Upper lobe of left lung (tissue), 6 donors: ENCODE results near the gene TMEM273. TPM values are rescaled to one million over a fixed set of nuclear protein-coding genes. Genes with fewer than 3 reads are reported as not detected.

Experiments used
- ATAC-seq, 2 donors: fragments of 200-7000 bp; cut with Tn5 transposase; one replicate each; pipeline ENCODE4 v1.9.1; 2022; ENCODE audit warnings: mild to moderate bottlenecking in 2 of 2, moderate library complexity in 2 of 2; ENCODE audit not compliant: low FRiP score in 2 of 2
- DNase-seq, 2 donors: peaks; one replicate each; pipeline ENCODE4 v3.0.0-alpha.2; 2019 to 2020
- H3K27ac ChIP-seq, 4 donors: fragments of 200-600 bp; sonication (generic); one replicate each; pipeline ENCODE4 v1.5.1; 2016 to 2019
- H3K27me3 ChIP-seq, 4 donors: fragments of 200-600 bp; sonication (generic); one replicate each; pipeline ENCODE4 v1.5.1; 2017 to 2019
- H3K36me3 ChIP-seq, 4 donors: fragments of 200-600 bp; sonication (generic); one replicate each; pipeline ENCODE4 v1.5.1; 2016 to 2019
- H3K4me1 ChIP-seq, 4 donors: fragments of 200-600 bp; sonication (generic); one replicate each; pipeline ENCODE4 v1.5.1; 2018 to 2019
- H3K4me3 ChIP-seq, 4 donors: fragments of 200-600 bp; sonication (generic); one replicate each; pipeline ENCODE4 v1.5.1; 2017 to 2019; ENCODE audit warnings: mild to moderate bottlenecking in 2 of 4, moderate library complexity in 1 of 4
- H3K9me3 ChIP-seq, 4 donors: fragments of 200-600 bp; sonication (generic); one replicate each; pipeline ENCODE4 v1.5.1; 2018 to 2019
- EP300 ChIP-seq, 4 donors: sonication (generic); formaldehyde crosslinking; IDR thresholded peaks; one replicate each; pipeline ENCODE4 v1.5.1; 2017; ENCODE audit warnings: antibody characterized with exemption in 4 of 4, control low read depth in 2 of 4
- POLR2A ChIP-seq, 4 donors: fragments of 450-650 bp; IDR thresholded peaks; one replicate each; pipeline ENCODE4 v1.5.1; 2016 to 2017; ENCODE audit warnings: antibody characterized with exemption in 4 of 4, mild to moderate bottlenecking in 2 of 4
- POLR2AphosphoS5 ChIP-seq, 2 donors: sonication (generic); formaldehyde crosslinking; IDR thresholded peaks; one replicate each; pipeline ENCODE4 v1.5.1; 2017; ENCODE audit warnings: antibody characterized with exemption in 2 of 2
- WGBS, 2 donors: methylation state at CpG; one replicate each; pipeline ENCODE4 v1.1.5; 2017 to 2018; 5-methylcytosine and 5-hydroxymethylcytosine counted together
- total RNA-seq, 6 donors: library from RNA; depleted of rRNA in 4 of 6; stranded (reverse); fragments of >200 nt in 4 of 6; gene quantifications; one replicate each; pipeline versions ENCODE4 v1.1.0 to v1.2.1, GENCODE V29; 2016 to 2021
- TF ChIP-seq, protein P1 (sequence below), 6 experiments: fragments of 450-650 bp in 4 of 6; fragments of 200-600 bp in 2 of 6; sonication (generic) in 2 of 6; IDR thresholded peaks; one replicate each; pipeline ENCODE4 v1.5.1; 2016 to 2019; ENCODE audit warnings: antibody characterized with exemption in 6 of 6
- donor health status: DM: no; HTN: no; CAD: no; lungs with moderate emphysema.
- donor health status: DM: no; HTN: yes; CAD: no; lungs with severe emphysema.

TMEM273 gene
- total RNA-seq, 6 donors from 2014 or later, result 12.3 to 52.3 (median 30.7) TPM

GRCh38 chr10:49149881-49150280 is 38.3 kb downstream of the TMEM273 start:
- H3K4me3 ChIP-seq, result no peak overlapping the region

DNA sequence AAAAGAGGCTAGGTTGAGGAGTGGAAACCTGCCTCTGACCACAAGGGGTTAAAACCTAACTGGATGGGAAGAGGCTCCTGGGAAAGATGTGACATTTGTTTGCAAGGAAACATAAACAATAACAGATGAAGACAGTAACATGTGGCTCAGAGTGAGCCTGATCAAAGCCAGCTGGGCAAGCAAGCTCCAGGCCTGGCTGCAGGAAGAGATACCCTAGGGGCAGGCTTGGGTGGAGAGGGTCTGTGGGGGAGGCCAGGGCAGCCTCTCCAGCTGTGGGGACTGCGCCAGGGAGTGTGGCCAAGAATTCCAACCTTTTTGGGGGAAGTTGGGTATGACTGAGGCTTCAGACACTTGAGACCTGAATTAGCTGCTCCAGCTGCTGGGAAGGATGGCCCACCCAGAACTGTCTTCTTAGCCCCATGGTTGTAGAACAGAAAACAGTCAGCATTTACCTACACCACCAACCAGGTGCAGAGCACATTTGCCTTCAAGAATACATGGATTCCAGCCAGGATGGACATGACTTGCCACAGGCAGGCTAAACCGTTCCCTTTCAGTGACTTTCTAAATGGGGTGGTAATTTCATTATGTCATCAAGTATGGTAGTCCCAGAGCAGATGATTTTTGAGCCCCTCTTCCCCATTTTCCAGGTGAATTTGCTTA is 44.0 kb downstream of the TMEM273 start:
- Histone ChIP-seq H3K27me3 (no peaks in the 10 kb centered on the region), H3K4me1 (peaks cover 0 to 6% (median 4%) of the 10 kb centered on the region in 4 donors), H3K9me3 (peaks cover 0 to 11% (median 7%) of the 10 kb centered on the region in 4 donors), H3K36me3 (no peaks in the 10 kb centered on the region), H3K27ac (no peak overlapping the region), H3K4me3 (no peak overlapping the region)
- ATAC-seq, result peak in 1 of 2 donors; percentile 41
- TF ChIP-seq, protein P1, sequence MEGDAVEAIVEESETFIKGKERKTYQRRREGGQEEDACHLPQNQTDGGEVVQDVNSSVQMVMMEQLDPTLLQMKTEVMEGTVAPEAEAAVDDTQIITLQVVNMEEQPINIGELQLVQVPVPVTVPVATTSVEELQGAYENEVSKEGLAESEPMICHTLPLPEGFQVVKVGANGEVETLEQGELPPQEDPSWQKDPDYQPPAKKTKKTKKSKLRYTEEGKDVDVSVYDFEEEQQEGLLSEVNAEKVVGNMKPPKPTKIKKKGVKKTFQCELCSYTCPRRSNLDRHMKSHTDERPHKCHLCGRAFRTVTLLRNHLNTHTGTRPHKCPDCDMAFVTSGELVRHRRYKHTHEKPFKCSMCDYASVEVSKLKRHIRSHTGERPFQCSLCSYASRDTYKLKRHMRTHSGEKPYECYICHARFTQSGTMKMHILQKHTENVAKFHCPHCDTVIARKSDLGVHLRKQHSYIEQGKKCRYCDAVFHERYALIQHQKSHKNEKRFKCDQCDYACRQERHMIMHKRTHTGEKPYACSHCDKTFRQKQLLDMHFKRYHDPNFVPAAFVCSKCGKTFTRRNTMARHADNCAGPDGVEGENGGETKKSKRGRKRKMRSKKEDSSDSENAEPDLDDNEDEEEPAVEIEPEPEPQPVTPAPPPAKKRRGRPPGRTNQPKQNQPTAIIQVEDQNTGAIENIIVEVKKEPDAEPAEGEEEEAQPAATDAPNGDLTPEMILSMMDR (IDR thresholded peaks at IDR 0.05), result no peak
- no peak for TF ChIP-seq POLR2A (IDR thresholded peaks at IDR 0.05)
- TF ChIP-seq POLR2AphosphoS5 (IDR thresholded peaks at IDR 0.05), result peak in 1 of 2 donors; percentile 71
- peak in 2 of 4 donors; percentile 27 to 63 for TF ChIP-seq EP300 (IDR thresholded peaks at IDR 0.05)
- DNase-seq, result peak in 1 of 2 donors; percentile 15
- WGBS, 2 donors, result 47 to 98% methylated on average over 2 of the region's 2 CpGs

More at GRCh38 chr10:49149881-49150280, 38.3 kb downstream of the TMEM273 start:
- Histone ChIP-seq H3K36me3 (no peaks in the 10 kb centered on the region), H3K4me1 (no peaks in the 10 kb centered on the region), H3K27ac (no peak overlapping the region), H3K9me3 (peaks cover 0 to 11% (median 7%) of the 10 kb centered on the region in 4 donors), H3K27me3 (no peaks in the 10 kb centered on the region)
- DNase-seq (no peak), ATAC-seq (no peak)
- WGBS, 2 donors, result 83 to 89% methylated on average over 3 of the region's 3 CpGs
- TF ChIP-seq EP300 (IDR thresholded peaks at IDR 0.05) (no peak), POLR2A (IDR thresholded peaks at IDR 0.05) (no peak), POLR2AphosphoS5 (IDR thresholded peaks at IDR 0.05) (no peak)
- TF ChIP-seq, protein P1 (IDR thresholded peaks at IDR 0.05), result no peak

GRCh38 chr10:49143249-49143648 is 44.9 kb downstream of the TMEM273 start:
- Histone ChIP-seq H3K4me1 (peaks cover 0 to 10% (median 5%) of the 10 kb centered on the region in 4 donors), H3K36me3 (no peaks in the 10 kb centered on the region), H3K27ac (no peak overlapping the region), H3K4me3 (no peak overlapping the region), H3K9me3 (peaks cover 0 to 11% (median 7%) of the 10 kb centered on the region in 4 donors), H3K27me3 (no peaks in the 10 kb centered on the region)
- DNase-seq (no peak), ATAC-seq (no peak)
- no peak for TF ChIP-seq POLR2A (IDR thresholded peaks at IDR 0.05)
- TF ChIP-seq, protein P1 (IDR thresholded peaks at IDR 0.05), result no peak
- no peak for TF ChIP-seq POLR2AphosphoS5 (IDR thresholded peaks at IDR 0.05)
- no peak for TF ChIP-seq EP300 (IDR thresholded peaks at IDR 0.05)

- no peak for ATAC-seq
- Histone ChIP-seq H3K9me3 (no peaks in the 10 kb centered on the region), H3K4me3 (no peak overlapping the region), H3K27ac (no peak overlapping the region), H3K4me1 (peaks cover 0 to 10% (median 5%) of the 10 kb centered on the region in 4 donors), H3K36me3 (no peaks in the 10 kb centered on the region), H3K27me3 (no peaks in the 10 kb centered on the region)
- DNase-seq, result no peak
- no peak for TF ChIP-seq EP300 (IDR thresholded peaks at IDR 0.05)
- no peak for TF ChIP-seq POLR2AphosphoS5 (IDR thresholded peaks at IDR 0.05)
- TF ChIP-seq, protein P1 (IDR thresholded peaks at IDR 0.05), result no peak
- 82 to 87% methylated on average over 5 of the region's 5 CpGs for WGBS, 2 donors
These were observed 46.5 kb downstream of the TMEM273 start for GRCh38 chr10:49141541-49142332.
